ENCODE measurements around the gene COMMD7. TPM values are rescaled to one million over a fixed set of nuclear protein-coding genes. Genes with fewer than 3 reads are reported as not detected.
A peak's percentile ranks its signal among the peaks of the same experiment; 100 is the strongest.
"Not testable (repeated sequence)": the region's sequence is repeated elsewhere in the genome, so short reads cannot be mapped to it uniquely, and the experiment has no call there.

The COMMD7 gene
- total RNA-seq, 1 donor from 2014 or later = 39.8 TPM

DNA sequence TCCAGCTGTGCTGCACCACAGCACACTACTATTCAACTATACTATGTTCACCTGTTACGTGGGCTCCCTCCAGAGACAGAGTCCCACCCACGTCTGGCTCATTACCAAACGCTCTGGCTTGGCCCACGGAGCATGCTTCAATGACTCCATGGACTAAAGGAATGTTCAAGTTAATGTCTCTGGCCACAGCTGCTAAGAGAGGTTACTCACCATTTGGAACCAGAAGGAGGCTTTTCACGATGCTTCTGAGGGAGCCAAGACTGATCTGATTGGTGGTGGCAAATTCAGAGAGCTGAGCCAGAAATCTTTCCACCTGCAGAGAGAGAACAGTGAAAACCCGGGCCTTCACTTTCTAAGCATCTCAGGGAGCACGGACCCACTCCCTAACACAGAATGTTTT, 15.6 kb downstream of the COMMD7 start:
- Histone ChIP-seq H3K9me3 (no peaks in the 10 kb centered on the region), H3K36me3 (peaks cover 43% of the 10 kb centered on the region), H3K27me3 (ENCODE audit: low read depth) (no peaks in the 10 kb centered on the region), H3K4me3 (no peak overlapping the region), H3K27ac (no peak overlapping the region), H3K4me1 (peaks cover 14% of the 10 kb centered on the region)
- peak in 1 of 2 donors; percentile 19 for ATAC-seq
- intact Hi-C loops (cut with DNase I) = no loop called here
- DNase-seq = no peak
- TF ChIP-seq, protein P1, sequence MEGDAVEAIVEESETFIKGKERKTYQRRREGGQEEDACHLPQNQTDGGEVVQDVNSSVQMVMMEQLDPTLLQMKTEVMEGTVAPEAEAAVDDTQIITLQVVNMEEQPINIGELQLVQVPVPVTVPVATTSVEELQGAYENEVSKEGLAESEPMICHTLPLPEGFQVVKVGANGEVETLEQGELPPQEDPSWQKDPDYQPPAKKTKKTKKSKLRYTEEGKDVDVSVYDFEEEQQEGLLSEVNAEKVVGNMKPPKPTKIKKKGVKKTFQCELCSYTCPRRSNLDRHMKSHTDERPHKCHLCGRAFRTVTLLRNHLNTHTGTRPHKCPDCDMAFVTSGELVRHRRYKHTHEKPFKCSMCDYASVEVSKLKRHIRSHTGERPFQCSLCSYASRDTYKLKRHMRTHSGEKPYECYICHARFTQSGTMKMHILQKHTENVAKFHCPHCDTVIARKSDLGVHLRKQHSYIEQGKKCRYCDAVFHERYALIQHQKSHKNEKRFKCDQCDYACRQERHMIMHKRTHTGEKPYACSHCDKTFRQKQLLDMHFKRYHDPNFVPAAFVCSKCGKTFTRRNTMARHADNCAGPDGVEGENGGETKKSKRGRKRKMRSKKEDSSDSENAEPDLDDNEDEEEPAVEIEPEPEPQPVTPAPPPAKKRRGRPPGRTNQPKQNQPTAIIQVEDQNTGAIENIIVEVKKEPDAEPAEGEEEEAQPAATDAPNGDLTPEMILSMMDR (IDR thresholded peaks at IDR 0.05) = no peak

DNA sequence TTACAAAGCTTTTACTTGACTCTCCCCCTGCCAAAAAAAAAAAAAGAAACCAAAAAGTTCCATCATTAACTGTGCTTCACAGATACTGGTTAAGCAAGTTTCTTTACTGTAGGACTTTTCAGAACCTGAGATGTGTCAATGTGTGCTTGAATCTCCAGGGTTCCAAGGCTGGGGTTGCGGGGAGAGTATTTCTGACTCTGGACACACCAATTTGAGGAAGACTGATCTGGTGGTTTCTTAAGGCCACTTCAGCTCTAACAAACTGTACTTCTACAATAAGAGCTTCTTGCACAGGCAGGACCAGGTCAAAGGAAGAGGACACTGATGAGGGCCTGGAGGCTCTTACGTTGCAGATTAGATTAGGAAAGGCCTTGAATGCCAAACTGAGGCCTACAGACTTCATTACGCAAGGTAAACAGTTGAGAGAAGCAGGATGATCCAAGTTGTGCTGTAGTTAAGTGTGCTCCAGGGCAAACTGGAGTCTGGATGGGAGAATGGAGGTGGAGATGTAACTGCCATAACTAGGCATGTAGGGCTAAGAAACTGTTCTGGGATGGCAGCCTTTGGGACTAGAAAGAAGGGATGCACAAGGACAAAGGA, 24.4 kb downstream of the COMMD7 start:
- H3K4me1 ChIP-seq = no peaks in the 10 kb centered on the region
- H3K27me3 ChIP-seq (ENCODE audit: low read depth) = no peaks in the 10 kb centered on the region
- DNase-seq (no peak), ATAC-seq (no peak)
- H3K9me3 ChIP-seq = no peaks in the 10 kb centered on the region
- no peak overlapping the region for H3K4me3 ChIP-seq
- TF ChIP-seq, protein P1 (IDR thresholded peaks at IDR 0.05) = no peak
- peaks cover 46% of the 10 kb centered on the region for H3K36me3 ChIP-seq
- no peak overlapping the region for H3K27ac ChIP-seq
- intact Hi-C loops (cut with DNase I) = no loop called here

DNA sequence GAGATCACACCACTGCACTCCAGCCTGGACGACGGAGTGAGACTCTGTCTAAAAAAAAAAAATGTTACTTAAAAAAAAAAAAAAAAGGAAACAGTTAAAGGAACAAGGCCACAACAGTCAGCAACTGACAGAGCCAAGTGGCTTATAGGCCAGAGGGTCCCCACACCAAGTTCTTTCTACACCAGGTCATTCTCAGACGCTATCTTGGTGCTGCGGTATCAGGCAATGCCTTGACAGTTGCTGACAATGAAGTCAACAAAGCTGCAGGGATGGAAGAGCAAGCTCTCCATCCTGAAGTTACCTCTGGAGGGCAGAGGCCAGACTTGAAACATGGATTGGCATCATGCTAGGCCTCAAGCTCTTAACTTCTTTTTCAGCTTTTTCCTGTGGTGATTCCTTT, 31.9 kb downstream of the COMMD7 start:
- H3K27ac ChIP-seq = no peak overlapping the region
- no peaks in the 10 kb centered on the region for H3K9me3 ChIP-seq
- H3K36me3 ChIP-seq = peaks cover 46% of the 10 kb centered on the region
- no peak overlapping the region for H3K4me3 ChIP-seq
- ATAC-seq = no peak
- no peak for DNase-seq
- intact Hi-C loops (cut with DNase I) = no loop called here
- H3K4me1 ChIP-seq = peaks cover 8% of the 10 kb centered on the region
- TF ChIP-seq, protein P1 (IDR thresholded peaks at IDR 0.05) = no peak
- H3K27me3 ChIP-seq (ENCODE audit: low read depth) = no peaks in the 10 kb centered on the region

DNA sequence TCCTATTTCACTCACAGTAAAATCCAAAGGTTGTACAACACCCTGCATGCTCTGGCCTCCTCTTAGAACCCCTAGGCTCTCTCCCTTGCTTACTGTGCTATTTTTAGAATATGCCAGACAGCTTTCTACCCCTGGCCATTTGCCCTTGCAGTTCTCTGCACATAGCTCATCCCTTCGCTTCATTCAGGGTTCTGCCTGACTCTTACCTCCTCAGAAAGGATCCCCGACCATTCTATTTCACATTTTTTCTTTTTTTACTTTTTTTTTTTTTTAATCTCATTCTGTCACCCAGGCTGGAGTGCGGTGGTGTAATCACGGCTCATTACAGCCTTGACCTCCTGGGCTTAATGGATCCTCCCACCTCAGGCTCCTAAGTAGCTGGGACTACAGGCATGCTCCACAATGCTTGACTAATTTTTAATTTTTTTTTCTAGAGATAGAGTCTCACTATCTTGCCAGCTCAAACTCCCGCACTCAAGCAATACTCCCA, 33.6 kb downstream of the COMMD7 start:
- no peak for ATAC-seq
- intact Hi-C loops (cut with DNase I) = no loop called here
- Histone ChIP-seq H3K36me3 (peaks cover 51% of the 10 kb centered on the region), H3K4me1 (peaks cover 8% of the 10 kb centered on the region), H3K27me3 (ENCODE audit: low read depth) (no peaks in the 10 kb centered on the region), H3K27ac (no peak overlapping the region), H3K9me3 (no peaks in the 10 kb centered on the region), H3K4me3 (no peak overlapping the region)
- DNase-seq = no peak
- TF ChIP-seq, protein P1 (IDR thresholded peaks at IDR 0.05) = no peak

DNA sequence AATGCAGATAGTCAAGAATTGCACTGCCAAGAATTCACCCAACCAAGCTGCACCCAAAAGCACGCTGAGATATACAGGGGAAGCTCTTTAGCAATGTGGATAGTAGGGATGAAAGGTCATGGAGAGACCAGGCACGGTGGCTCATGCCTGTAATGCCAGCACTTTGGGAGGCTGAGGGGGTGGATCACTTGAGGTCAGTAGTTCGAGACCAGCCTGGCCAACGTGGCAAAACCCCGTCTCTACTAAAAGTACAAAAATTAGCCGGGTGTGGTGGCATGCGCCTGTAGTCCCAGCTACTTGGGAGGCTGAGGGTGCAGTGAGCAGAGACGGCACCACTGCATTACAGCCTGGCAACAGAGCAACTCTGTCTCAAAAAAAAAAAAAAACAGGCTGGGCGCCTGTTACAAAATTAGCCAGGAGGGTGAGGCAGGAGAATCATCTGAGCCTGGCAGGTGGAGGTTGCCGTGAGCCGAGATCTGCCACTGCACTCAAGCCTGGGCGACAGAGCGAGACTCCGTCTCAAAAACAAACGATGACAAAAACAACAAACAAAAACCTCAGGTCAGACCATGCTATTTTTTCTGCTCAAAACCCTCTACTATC, 34.1 kb downstream of the COMMD7 start:
- peaks cover 51% of the 10 kb centered on the region for H3K36me3 ChIP-seq
- intact Hi-C loops (cut with DNase I); ATAC-seq; H3K27ac ChIP-seq; H3K4me1 ChIP-seq; H3K4me3 ChIP-seq; H3K27me3 ChIP-seq (ENCODE audit: low read depth); DNase-seq; H3K9me3 ChIP-seq: not testable (repeated sequence)

Measured in lower lobe of right lung (tissue), 2 donors.